Measurements from ENCODE around the gene CKB. TPM values are rescaled to one million over a fixed set of nuclear protein-coding genes. Genes with fewer than 3 reads are reported as not detected.

CKB gene
- 60.8 and 79.3 TPM in 2 replicates for total RNA-seq

DNA sequence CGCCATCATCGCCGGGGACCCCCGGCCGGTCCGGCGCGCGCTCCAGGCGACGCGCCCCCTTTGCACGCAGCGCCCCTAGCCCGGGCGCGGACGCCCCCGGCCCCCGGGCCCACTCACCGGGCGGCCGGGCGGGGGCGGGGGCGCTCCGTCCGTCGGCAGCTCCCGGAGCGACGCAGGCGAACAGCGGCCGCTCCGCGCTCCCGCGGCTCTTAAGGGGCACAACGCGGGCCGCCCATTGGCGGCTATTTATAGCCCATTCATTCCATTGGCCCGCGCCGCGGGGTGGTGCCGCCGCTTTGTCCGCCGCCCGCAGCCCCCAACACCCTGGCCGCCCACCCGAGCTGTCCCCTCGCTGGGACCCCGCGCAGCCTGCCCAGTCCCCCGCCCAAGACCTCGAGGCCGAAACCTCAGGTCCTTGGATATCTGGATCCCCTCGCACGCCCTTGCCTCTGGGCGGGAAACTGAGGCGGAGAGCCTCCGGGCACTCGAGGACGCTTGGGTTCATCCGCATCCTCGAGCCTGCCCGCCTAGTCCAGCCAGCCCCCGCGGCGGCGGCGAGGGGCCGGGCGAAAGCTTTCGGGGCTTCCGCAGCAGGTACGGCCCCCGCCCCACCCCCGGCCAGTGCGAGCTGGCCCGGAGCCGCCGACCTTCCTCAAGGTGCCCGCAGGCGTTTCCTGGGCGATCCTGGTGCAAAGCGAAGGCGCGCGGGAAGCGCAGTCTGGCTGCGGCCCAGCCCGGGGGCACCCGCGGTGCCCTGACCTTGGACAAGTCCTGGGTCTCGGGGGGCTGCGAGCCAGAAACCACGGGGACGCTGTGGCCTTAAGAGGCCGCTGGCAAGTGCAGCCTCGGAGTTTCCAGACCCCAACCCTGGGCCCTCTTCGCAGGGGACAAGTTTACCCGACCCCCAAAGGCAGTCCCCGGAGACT lies at the start of gene CKB:
Gene CKB, minus strand, starts transcription at position 182 of the 926 bp plus-strand sequence. CDS start 337 bp downstream, outside the sequence.

DNA sequence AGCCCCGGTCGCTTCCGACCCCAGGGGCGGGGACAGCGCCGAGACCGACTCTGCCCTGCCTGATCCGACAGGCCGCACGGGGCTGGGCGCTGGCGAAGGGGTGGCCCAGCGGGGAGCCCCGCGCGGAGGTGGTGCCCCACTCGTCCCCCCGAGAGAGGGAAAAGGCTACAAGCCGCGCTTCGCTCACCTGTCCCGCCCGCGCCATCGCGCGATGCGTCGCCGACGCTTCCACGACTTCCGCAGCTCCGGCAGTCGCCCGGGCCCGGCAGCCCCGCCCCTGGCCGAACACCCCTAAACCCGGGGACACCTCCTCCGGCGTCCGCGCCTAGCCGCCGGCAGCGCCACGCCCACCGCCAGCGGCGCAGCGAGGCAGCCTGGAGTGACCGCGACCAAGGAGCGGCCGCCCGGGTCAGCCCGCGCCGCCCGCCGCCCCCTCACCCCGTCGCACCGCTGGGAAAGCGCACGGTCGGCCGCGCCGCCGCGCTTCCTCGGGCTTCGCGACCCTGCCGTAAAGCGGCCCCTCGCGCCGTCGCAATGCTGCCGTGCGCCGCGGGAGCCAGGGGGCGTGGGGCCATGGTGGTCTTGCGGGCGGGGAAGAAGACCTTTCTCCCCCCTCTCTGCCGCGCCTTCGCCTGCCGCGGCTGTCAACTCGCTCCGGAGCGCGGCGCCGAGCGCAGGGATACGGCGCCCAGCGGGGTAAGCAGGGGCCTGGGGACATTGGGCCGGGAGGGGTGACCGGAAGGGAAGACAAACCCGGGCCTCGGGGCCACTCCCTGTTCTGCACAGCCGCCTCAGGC lies 40.0 kb upstream of the CKB start, which contains the start of the genes BAG5 and COA8:
Gene BAG5, minus strand, starts transcription at position 229 of the 797 bp plus-strand sequence. CDS start 1,493 bp downstream, outside the sequence.
Gene COA8, plus strand, starts transcription at position 532 of the 797 bp plus-strand sequence. Its CDS starts 42 bp downstream, at position 574.

DNA sequence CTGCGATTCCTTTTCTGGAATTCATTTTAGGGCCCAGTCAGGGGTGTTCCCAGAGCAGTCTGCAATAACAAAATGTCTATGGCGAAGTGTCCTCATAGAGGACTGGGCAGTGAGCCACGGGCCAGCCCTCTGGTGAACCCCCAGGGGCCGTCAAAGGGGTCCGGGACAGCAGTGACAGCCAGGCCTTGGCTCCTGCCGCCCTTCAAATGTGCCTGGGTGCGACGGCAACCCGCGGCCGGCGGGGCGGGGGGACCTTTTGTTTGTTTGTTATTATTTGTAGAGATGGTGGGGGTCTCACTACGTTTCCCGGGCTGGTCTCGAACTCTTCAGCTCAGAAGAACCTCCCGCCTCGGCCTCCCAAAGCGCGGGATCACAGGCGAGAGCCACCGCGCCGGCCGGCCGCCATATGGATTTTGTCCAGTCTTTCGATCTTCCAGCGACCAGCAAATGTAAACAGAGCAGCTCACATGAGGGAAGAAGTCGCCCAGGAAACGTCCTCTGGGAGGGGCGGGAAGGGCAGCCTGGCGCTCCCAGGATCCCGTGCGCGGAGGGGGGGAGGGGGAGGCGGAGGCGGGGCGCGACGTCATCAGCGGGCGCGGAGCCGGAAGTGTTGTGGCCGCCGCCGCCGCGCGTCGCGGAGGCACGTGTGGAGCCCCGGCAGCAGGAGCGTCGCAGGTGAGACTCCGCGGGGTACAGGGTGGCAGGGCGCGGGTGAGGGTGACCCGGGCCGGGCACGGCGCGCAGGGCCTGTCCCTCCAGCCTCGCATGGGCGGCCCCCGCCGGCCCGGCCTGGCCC lies 6.2 kb upstream of the CKB start, which contains the start of gene TRMT61A:
Gene TRMT61A, plus strand, starts transcription at position 610 of the 796 bp plus-strand sequence. CDS start 783 bp downstream, outside the sequence.

Other genes starting within 250 kb of the CKB start
- 152 and 330 TPM in 2 replicates for gene EIF5, start 188.6 kb downstream of the CKB start, total RNA-seq
- 73.8 and 78.0 TPM in 2 replicates for gene MARK3, start 137.4 kb downstream of the CKB start, total RNA-seq
- 6.8 and 9.8 TPM in 2 replicates for gene TRMT61A, start 6.4 kb upstream of the CKB start, total RNA-seq
- gene BAG5, start 39.8 kb upstream of the CKB start, total RNA-seq, result 15.9 and 17.8 TPM in 2 replicates
- 7.1 and 17.5 TPM in 2 replicates for gene COA8, start 40.1 kb upstream of the CKB start, total RNA-seq
- 203 and 229 TPM in 2 replicates for gene KLC1, start 106.4 kb upstream of the CKB start, total RNA-seq
- 3.2 and 5.0 TPM in 2 replicates for gene XRCC3, start 192.6 kb upstream of the CKB start, total RNA-seq
- gene ZFYVE21, start 193.0 kb upstream of the CKB start, total RNA-seq, result 70.8 and 81.3 TPM in 2 replicates

Measured in bronchial smooth muscle cell (primary cell).